HepG2 (cell line): Measurements from ENCODE around the gene ZNF829. TPM values are rescaled to one million over a fixed set of nuclear protein-coding genes. Genes with fewer than 3 reads are reported as not detected.

Source experiments
- AGO1 ChIP-seq: fragments of 200-400 bp; formaldehyde crosslinking; IDR thresholded peaks from 2 replicates; pipeline ENCODE4 v1.6.1; 2017; ENCODE audit warnings: mild to moderate bottlenecking, low read depth, low read length, moderate library complexity; ENCODE audit not compliant: poor library complexity, severe bottlenecking
- ARID2 ChIP-seq: sonication (generic); formaldehyde crosslinking; IDR thresholded peaks from 2 replicates; pipeline ENCODE4 v1.8.1; 2022; ENCODE audit warnings: mild to moderate bottlenecking, missing genetic modification reagents, borderline replicate concordance
- FOXC1 ChIP-seq: sonication (generic); formaldehyde crosslinking; IDR thresholded peaks from 2 replicates; pipeline ENCODE4 v1.8.0; 2022; ENCODE audit warnings: mild to moderate bottlenecking, missing genetic modification reagents, borderline replicate concordance
- HOXA3 ChIP-seq: sonication (generic); formaldehyde crosslinking; IDR thresholded peaks from 2 replicates; pipeline ENCODE4 v1.5.0; 2020; ENCODE audit warnings: missing genetic modification reagents
- KLF6 ChIP-seq: IDR thresholded peaks from 2 replicates; pipeline ENCODE4 v1.8.0; 2016; ENCODE audit warnings: missing biosample characterization, missing genetic modification reagents
- NFKBIZ ChIP-seq: IDR thresholded peaks from 2 replicates; pipeline ENCODE4 v1.6.1; 2018; ENCODE audit warnings: missing genetic modification reagents, missing compliant biosample characterization
- ONECUT2 ChIP-seq: sonication (generic); formaldehyde crosslinking; IDR thresholded peaks from 2 replicates; pipeline ENCODE4 v1.4.0; 2020; ENCODE audit warnings: missing genetic modification reagents
- RCOR2 ChIP-seq: IDR thresholded peaks from 2 replicates; pipeline ENCODE4 v1.6.1; 2016; ENCODE audit warnings: missing biosample characterization, missing genetic modification reagents
- RFX3 ChIP-seq: IDR thresholded peaks from 2 replicates; pipeline ENCODE4 v1.6.1; 2016; ENCODE audit warnings: missing biosample characterization, missing genetic modification reagents
- RFXANK ChIP-seq: IDR thresholded peaks from 2 replicates; pipeline ENCODE4 v1.6.1; 2016
- SUZ12 ChIP-seq: fragments of 150-350 bp; IDR thresholded peaks from 2 replicates; pipeline ENCODE4 v1.6.1; 2014; ENCODE audit warnings: low read depth, low read length
- ZNF354B ChIP-seq: sonication (generic); formaldehyde crosslinking; IDR thresholded peaks from 2 replicates; pipeline ENCODE4 v1.8.0; 2022; ENCODE audit warnings: mild to moderate bottlenecking, missing genetic modification reagents
- ZNF768 ChIP-seq: sonication (generic); formaldehyde crosslinking; IDR thresholded peaks from 2 replicates; pipeline ENCODE4 v1.4.0; 2020; ENCODE audit warnings: missing genetic modification reagents
- polyA plus RNA-seq, 8 experiments: library from polyadenylated mRNA; depleted of rRNA in 3 of 8; stranded (reverse) in 7 of 8; unstranded in 1 of 8; fragments of >200 nt; fragmentation: Illumina TruSeq in 4 of 8; extraction: Trizol in 4 of 8; gene quantifications; 2 replicates each; pipeline versions ENCODE4 v1.2.1 to v1.2.3, GENCODE V29; 2011 to 2016; ENCODE audit warnings: low read depth in 4 of 8, missing spikeins in 1 of 8, mixed read lengths in 1 of 8; ENCODE audit not compliant: insufficient read depth in 1 of 8
- total RNA-seq, 5 experiments: library from RNA; depleted of rRNA; stranded (reverse); fragments of >200 nt; fragmentation: Illumina TruSeq; extraction: Trizol; gene quantifications; 2 replicates each; pipeline ENCODE4 v1.2.3, GENCODE V29; 2016; ENCODE audit warnings: low read depth in 1 of 5
- TF ChIP-seq, protein P1 (sequence below): IDR thresholded peaks from 2 replicates; pipeline ENCODE4 v1.6.1; 2016; ENCODE audit warnings: missing biosample characterization, missing genetic modification reagents, low read depth
- TF ChIP-seq, protein P2 (sequence below): IDR thresholded peaks from 2 replicates; pipeline ENCODE4 v1.6.1; 2012; ENCODE audit warnings: low read length, improper control_type of control experiment
- TF ChIP-seq, protein P3 (sequence below): sonication (generic); formaldehyde crosslinking; IDR thresholded peaks from 2 replicates; pipeline ENCODE4 v1.4.0; 2020; ENCODE audit warnings: missing genetic modification reagents, mild to moderate bottlenecking, borderline replicate concordance
- TF ChIP-seq, protein P4 (sequence below): sonication (generic); formaldehyde crosslinking; IDR thresholded peaks from 2 replicates; pipeline ENCODE4 v1.5.0; 2020; ENCODE audit warnings: mild to moderate bottlenecking, missing genetic modification reagents
- TF ChIP-seq, protein P5 (sequence below), 2 experiments: sonication (generic) in 1 of 2; formaldehyde crosslinking in 1 of 2; IDR thresholded peaks; 2 replicates each; pipeline versions ENCODE4 v1.4.0 to v1.6.1; 2018 to 2020; ENCODE audit warnings: missing genetic modification reagents in 2 of 2, borderline replicate concordance in 1 of 2, low read depth in 1 of 2, mild to moderate bottlenecking in 1 of 2, missing biosample characterization in 1 of 2

Gene ZNF829
- total and polyA plus RNA-seq, 2 of the 13 experiments (the other 11 are each of a cell fraction or from before 2014, with no cell fraction given): 0.15 to 0.86 TPM

DNA sequence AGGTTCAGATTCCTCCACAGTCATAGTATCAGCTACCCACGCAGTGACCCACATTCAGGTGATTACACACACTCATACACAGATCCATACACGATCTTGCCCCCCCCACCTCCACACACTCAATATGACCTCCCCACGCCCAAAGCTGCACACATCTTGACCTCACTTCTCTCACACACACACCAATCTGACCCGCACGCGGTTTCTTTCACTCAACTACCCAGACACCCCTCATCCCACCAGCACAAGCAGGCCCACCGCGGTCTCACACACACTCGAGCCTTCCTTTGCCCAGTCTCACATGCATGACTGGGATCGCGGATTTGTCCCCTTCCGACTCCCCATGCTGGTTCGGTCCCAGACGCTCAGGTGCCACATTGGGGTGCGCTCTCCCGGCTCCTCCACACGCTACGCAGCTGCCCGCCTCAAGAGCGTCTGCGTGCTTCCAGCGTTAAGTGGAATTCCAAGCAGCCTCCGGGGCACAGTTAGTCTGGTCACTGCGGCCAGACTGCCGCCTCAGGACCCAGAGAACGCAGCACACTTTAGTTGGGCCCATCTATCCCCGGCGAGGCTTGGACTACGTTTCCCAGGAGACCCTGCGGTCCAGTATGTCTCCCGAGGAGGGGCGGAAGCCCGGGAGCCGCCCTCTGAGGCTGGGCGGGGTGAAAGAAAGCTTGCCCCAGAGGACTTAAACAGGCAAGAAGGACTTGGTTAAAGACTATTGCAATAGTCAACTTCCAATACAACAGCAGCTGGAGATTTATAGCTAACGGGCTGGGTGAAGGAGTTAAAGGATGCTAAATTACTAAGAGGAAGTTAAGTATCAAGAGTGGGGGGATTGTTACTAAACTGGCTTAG lies 66.2 kb downstream of the ZNF829 start (continued):
- TF ChIP-seq, protein P1, sequence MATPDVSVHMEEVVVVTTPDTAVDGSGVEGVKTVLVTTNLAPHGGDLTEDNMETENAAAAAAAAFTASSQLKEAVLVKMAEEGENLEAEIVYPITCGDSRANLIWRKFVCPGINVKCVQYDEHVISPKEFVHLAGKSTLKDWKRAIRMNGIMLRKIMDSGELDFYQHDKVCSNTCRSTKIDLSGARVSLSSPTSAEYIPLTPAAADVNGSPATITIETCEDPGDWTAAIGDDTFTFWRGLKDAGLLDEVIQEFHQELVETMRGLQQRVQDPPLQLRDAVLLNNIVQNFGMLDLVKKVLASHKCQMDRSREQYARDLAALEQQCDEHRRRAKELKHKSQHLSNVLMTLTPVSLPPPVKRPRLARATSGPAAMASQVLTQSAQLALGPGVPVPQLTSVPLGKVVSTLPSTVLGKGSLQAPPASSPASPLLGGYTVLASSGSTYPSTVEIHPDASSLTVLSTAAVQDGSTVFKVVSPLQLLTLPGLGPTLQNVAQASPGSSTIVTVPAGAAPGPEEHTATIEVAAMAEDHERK (CRISPR knock-in tag): no peak
- TF ChIP-seq RFXANK: no peak
- no peak for TF ChIP-seq NFKBIZ (CRISPR knock-in tag)
- TF ChIP-seq, protein P2, sequence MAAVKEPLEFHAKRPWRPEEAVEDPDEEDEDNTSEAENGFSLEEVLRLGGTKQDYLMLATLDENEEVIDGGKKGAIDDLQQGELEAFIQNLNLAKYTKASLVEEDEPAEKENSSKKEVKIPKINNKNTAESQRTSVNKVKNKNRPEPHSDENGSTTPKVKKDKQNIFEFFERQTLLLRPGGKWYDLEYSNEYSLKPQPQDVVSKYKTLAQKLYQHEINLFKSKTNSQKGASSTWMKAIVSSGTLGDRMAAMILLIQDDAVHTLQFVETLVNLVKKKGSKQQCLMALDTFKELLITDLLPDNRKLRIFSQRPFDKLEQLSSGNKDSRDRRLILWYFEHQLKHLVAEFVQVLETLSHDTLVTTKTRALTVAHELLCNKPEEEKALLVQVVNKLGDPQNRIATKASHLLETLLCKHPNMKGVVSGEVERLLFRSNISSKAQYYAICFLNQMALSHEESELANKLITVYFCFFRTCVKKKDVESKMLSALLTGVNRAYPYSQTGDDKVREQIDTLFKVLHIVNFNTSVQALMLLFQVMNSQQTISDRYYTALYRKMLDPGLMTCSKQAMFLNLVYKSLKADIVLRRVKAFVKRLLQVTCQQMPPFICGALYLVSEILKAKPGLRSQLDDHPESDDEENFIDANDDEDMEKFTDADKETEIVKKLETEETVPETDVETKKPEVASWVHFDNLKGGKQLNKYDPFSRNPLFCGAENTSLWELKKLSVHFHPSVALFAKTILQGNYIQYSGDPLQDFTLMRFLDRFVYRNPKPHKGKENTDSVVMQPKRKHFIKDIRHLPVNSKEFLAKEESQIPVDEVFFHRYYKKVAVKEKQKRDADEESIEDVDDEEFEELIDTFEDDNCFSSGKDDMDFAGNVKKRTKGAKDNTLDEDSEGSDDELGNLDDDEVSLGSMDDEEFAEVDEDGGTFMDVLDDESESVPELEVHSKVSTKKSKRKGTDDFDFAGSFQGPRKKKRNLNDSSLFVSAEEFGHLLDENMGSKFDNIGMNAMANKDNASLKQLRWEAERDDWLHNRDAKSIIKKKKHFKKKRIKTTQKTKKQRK: no peak
- TF ChIP-seq AGO1: no peak
- TF ChIP-seq RCOR2 (CRISPR knock-in tag): no peak
- TF ChIP-seq RFX3 (CRISPR knock-in tag): no peak
- peak; percentile 48; the same call in 1 of the 2 replicates for TF ChIP-seq HOXA3 (CRISPR knock-in tag)
- peak; percentile 83; the same call in 1 of the 2 replicates for TF ChIP-seq ZNF354B (CRISPR knock-in tag)
- TF ChIP-seq, protein P3, sequence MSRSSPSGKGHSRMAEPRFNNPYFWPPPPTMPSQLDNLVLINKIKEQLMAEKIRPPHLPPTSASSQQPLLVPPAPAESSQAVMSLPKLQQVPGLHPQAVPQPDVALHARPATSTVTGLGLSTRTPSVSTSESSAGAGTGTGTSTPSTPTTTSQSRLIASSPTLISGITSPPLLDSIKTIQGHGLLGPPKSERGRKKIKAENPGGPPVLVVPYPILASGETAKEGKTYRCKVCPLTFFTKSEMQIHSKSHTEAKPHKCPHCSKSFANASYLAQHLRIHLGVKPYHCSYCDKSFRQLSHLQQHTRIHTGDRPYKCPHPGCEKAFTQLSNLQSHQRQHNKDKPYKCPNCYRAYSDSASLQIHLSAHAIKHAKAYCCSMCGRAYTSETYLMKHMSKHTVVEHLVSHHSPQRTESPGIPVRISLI (CRISPR knock-in tag): 0 out of 2 replicates have a peak, but pooled peaks have one; percentile 26
- TF ChIP-seq FOXC1 (CRISPR knock-in tag): no peak
- TF ChIP-seq, protein P4, sequence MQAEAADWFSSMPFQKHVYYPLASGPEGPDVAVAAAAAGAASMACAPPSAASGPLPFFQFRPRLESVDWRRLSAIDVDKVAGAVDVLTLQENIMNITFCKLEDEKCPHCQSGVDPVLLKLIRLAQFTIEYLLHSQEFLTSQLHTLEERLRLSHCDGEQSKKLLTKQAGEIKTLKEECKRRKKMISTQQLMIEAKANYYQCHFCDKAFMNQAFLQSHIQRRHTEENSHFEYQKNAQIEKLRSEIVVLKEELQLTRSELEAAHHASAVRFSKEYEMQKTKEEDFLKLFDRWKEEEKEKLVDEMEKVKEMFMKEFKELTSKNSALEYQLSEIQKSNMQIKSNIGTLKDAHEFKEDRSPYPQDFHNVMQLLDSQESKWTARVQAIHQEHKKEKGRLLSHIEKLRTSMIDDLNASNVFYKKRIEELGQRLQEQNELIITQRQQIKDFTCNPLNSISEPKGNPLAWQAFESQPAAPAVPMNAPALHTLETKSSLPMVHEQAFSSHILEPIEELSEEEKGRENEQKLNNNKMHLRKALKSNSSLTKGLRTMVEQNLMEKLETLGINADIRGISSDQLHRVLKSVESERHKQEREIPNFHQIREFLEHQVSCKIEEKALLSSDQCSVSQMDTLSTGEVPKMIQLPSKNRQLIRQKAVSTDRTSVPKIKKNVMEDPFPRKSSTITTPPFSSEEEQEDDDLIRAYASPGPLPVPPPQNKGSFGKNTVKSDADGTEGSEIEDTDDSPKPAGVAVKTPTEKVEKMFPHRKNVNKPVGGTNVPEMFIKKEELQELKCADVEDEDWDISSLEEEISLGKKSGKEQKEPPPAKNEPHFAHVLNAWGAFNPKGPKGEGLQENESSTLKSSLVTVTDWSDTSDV (CRISPR knock-in tag): no peak
- TF ChIP-seq ONECUT2 (CRISPR knock-in tag): no peak
- TF ChIP-seq SUZ12: peak; percentile 48
- 0 out of 2 replicates have a peak, but pooled peaks have one; percentile 48 for TF ChIP-seq ARID2 (CRISPR knock-in tag)
- peak; percentile 32; the same call in 1 of the 2 replicates for TF ChIP-seq ZNF768 (CRISPR knock-in tag)
- TF ChIP-seq KLF6: peak; percentile 30; the same call in 1 of the 2 replicates
- TF ChIP-seq, protein P5, sequence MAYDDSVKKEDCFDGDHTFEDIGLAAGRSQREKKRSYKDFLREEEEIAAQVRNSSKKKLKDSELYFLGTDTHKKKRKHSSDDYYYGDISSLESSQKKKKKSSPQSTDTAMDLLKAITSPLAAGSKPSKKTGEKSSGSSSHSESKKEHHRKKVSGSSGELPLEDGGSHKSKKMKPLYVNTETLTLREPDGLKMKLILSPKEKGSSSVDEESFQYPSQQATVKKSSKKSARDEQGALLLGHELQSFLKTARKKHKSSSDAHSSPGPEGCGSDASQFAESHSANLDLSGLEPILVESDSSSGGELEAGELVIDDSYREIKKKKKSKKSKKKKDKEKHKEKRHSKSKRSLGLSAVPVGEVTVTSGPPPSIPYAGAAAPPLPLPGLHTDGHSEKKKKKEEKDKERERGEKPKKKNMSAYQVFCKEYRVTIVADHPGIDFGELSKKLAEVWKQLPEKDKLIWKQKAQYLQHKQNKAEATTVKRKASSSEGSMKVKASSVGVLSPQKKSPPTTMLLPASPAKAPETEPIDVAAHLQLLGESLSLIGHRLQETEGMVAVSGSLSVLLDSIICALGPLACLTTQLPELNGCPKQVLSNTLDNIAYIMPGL (CRISPR knock-in tag; IDR thresholded peaks at IDR 0.05; ENCODE audit: borderline replicate concordance in 1 of 2, low read depth in 1 of 2): peak in 1 of 2 experiments; percentile 47; a peak in 1 of 4 replicates
